HEK293T (cell line): Measurements from ENCODE around the gene C1QL4.

Source experiments
- ARNT ChIP-seq: fragments of 450-650 bp; IDR thresholded peaks from 2 replicates; pipeline ENCODE4 v1.6.1; 2017; ENCODE audit warnings: mild to moderate bottlenecking
- BHLHE40 ChIP-seq: fragments of 450-650 bp; IDR thresholded peaks from 2 replicates; pipeline ENCODE4 v1.6.1; 2016; ENCODE audit warnings: mild to moderate bottlenecking, moderate library complexity, borderline replicate concordance
- FOXA1 ChIP-seq: fragments of 450-650 bp; IDR thresholded peaks from 2 replicates; pipeline ENCODE4 v1.6.1; 2016; ENCODE audit warnings: mild to moderate bottlenecking
- FOXK2 ChIP-seq: fragments of 450-650 bp; IDR thresholded peaks from 2 replicates; pipeline ENCODE4 v1.6.1; 2016; ENCODE audit warnings: mild to moderate bottlenecking
- FOXM1 ChIP-seq: fragments of 450-650 bp; IDR thresholded peaks from 2 replicates; pipeline ENCODE4 v1.6.1; 2017; ENCODE audit warnings: mild to moderate bottlenecking, borderline replicate concordance
- HDGF ChIP-seq: fragments of 450-650 bp; IDR thresholded peaks from 2 replicates; pipeline ENCODE4 v1.6.1; 2017; ENCODE audit warnings: antibody characterized with exemption, borderline replicate concordance
- L3MBTL2 ChIP-seq: fragments of 450-650 bp; conservative IDR thresholded peaks from 2 replicates; pipeline ENCODE4 v1.6.1; 2016; ENCODE audit warnings: mild to moderate bottlenecking
- LEF1 ChIP-seq: fragments of 450-650 bp; IDR thresholded peaks from 2 replicates; pipeline ENCODE4 v1.6.1; 2017; ENCODE audit warnings: mild to moderate bottlenecking, borderline replicate concordance
- NFRKB ChIP-seq: fragments of 450-650 bp; IDR thresholded peaks from 2 replicates; pipeline ENCODE4 v1.6.1; 2016; ENCODE audit warnings: mild to moderate bottlenecking, moderate library complexity
- SP1 ChIP-seq: fragments of 450-650 bp; IDR thresholded peaks from 2 replicates; pipeline ENCODE4 v1.6.1; 2017
- SUZ12 ChIP-seq: fragments of 450-650 bp; IDR thresholded peaks from 2 replicates; pipeline ENCODE4 v1.6.1; 2016; ENCODE audit warnings: mild to moderate bottlenecking
- TARDBP ChIP-seq: fragments of 450-650 bp; IDR thresholded peaks from 2 replicates; pipeline ENCODE4 v1.6.1; 2016
- ZNF384 ChIP-seq: fragments of 450-650 bp; IDR thresholded peaks from 2 replicates; pipeline ENCODE4 v1.6.1; 2016

DNA sequence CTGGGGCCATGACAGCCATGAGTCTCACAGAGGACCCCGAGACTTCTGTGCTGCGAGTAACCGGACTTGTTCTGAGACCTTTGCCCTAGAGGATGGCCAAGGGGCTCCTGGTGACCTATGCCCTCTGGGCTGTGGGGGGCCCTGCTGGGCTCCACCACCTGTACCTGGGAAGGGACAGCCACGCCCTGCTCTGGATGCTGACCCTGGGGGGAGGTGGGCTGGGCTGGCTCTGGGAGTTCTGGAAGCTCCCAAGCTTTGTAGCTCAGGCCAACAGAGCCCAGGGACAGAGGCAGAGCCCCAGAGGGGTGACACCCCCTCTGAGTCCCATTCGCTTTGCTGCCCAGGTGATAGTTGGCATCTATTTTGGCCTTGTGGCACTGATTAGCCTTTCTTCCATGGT lies 11.8 kb upstream of the C1QL4 start:
- TF ChIP-seq FOXM1, result no peak
- no peak for TF ChIP-seq FOXK2
- no peak for TF ChIP-seq LEF1
- TF ChIP-seq SUZ12, result no peak
- no peak for TF ChIP-seq HDGF
- no peak for TF ChIP-seq TARDBP
- TF ChIP-seq SP1, result no peak
- TF ChIP-seq FOXA1, result no peak
- no peak for TF ChIP-seq ARNT
- TF ChIP-seq NFRKB, result no peak
- TF ChIP-seq L3MBTL2, result no peak
- TF ChIP-seq BHLHE40, result no peak
- TF ChIP-seq ZNF384, result no peak
